WTC11 (cell line): ENCODE data around the gene MKNK2. TPM values are rescaled to one million over a fixed set of nuclear protein-coding genes. Genes with fewer than 3 reads are reported as not detected.

Source experiments
- CBFB ChIP-seq: sonication (generic); formaldehyde crosslinking; IDR thresholded peaks from 2 replicates; pipeline ENCODE4 v1.8.1; 2022; ENCODE audit warnings: mild to moderate bottlenecking, low read depth, missing genetic modification reagents
- CREB1 ChIP-seq: sonication (generic); formaldehyde crosslinking; IDR thresholded peaks from 2 replicates; pipeline ENCODE4 v1.8.0; 2023; ENCODE audit warnings: mild to moderate bottlenecking, missing genetic modification reagents
- CREM ChIP-seq: sonication (generic); formaldehyde crosslinking; IDR thresholded peaks from 2 replicates; pipeline ENCODE4 v1.8.1; 2022; ENCODE audit warnings: mild to moderate bottlenecking, missing genetic modification reagents, moderate library complexity
- E2F5 ChIP-seq: sonication (generic); formaldehyde crosslinking; IDR thresholded peaks from 2 replicates; pipeline ENCODE4 v1.8.1; 2022; ENCODE audit warnings: mild to moderate bottlenecking, moderate library complexity, missing genetic modification reagents
- ESRRA ChIP-seq: sonication (generic); formaldehyde crosslinking; IDR thresholded peaks from 2 replicates; pipeline ENCODE4 v1.8.1; 2022; ENCODE audit warnings: mild to moderate bottlenecking, missing genetic modification reagents, borderline replicate concordance
- FOXP4 ChIP-seq: sonication (generic); formaldehyde crosslinking; IDR thresholded peaks from 2 replicates; pipeline ENCODE4 v1.8.0; 2022; ENCODE audit warnings: mild to moderate bottlenecking, missing genetic modification reagents
- GTF2I ChIP-seq: fragments of 250-450 bp; sonication (Bioruptor Pico); conservative IDR thresholded peaks from 2 replicates; pipeline ENCODE4 v1.4.0; 2021; ENCODE audit warnings: mild to moderate bottlenecking
- JUN ChIP-seq: sonication (generic); formaldehyde crosslinking; IDR thresholded peaks from 2 replicates; pipeline ENCODE4 v1.8.0; 2023; ENCODE audit warnings: mild to moderate bottlenecking, missing genetic modification reagents
- KAT7 ChIP-seq: sonication (generic); formaldehyde crosslinking; IDR thresholded peaks from 2 replicates; pipeline ENCODE4 v1.8.1; 2023; ENCODE audit warnings: missing genetic modification reagents, mild to moderate bottlenecking, borderline replicate concordance
- MAX ChIP-seq: sonication (generic); formaldehyde crosslinking; IDR thresholded peaks from 2 replicates; pipeline ENCODE4 v1.8.0; 2022; ENCODE audit warnings: mild to moderate bottlenecking, missing genetic modification reagents
- MXD4 ChIP-seq: fragments of 250-450 bp; sonication (Bioruptor Pico); IDR thresholded peaks from 2 replicates; pipeline ENCODE4 v1.8.0; 2021; ENCODE audit warnings: mild to moderate bottlenecking, moderate library complexity, borderline replicate concordance
- NFATC4 ChIP-seq: fragments of 250-450 bp; sonication (Bioruptor Pico); IDR thresholded peaks from 2 replicates; pipeline ENCODE4 v1.9.0; 2021; ENCODE audit warnings: mild to moderate bottlenecking
- NR2C2 ChIP-seq: sonication (generic); formaldehyde crosslinking; IDR thresholded peaks from 2 replicates; pipeline ENCODE4 v1.8.0; 2022; ENCODE audit warnings: mild to moderate bottlenecking, missing genetic modification reagents
- NR3C1 ChIP-seq: sonication (generic); formaldehyde crosslinking; conservative IDR thresholded peaks from 2 replicates; pipeline ENCODE4 v1.8.1; 2023; ENCODE audit warnings: low read depth, mild to moderate bottlenecking, missing genetic modification reagents
- RORB ChIP-seq: fragments of 250-450 bp; sonication (Bioruptor Pico); IDR thresholded peaks from 2 replicates; pipeline ENCODE4 v1.9.0; 2021; ENCODE audit warnings: mild to moderate bottlenecking
- TCF7 ChIP-seq: sonication (generic); formaldehyde crosslinking; IDR thresholded peaks from 2 replicates; pipeline ENCODE4 v1.8.0; 2022; ENCODE audit warnings: mild to moderate bottlenecking, low read depth, missing genetic modification reagents, moderate library complexity
- ZNF121 ChIP-seq: sonication (generic); formaldehyde crosslinking; IDR thresholded peaks from 2 replicates; pipeline ENCODE4 v1.8.0; 2023; ENCODE audit warnings: missing genetic modification reagents
- ZNF138 ChIP-seq: sonication (generic); formaldehyde crosslinking; conservative IDR thresholded peaks from 2 replicates; pipeline ENCODE4 v1.8.1; 2022; ENCODE audit warnings: mild to moderate bottlenecking, moderate library complexity, missing genetic modification reagents
- ZNF232 ChIP-seq: sonication (generic); formaldehyde crosslinking; IDR thresholded peaks from 2 replicates; pipeline ENCODE4 v1.8.0; 2022; ENCODE audit warnings: mild to moderate bottlenecking, missing genetic modification reagents
- ZNF263 ChIP-seq: sonication (generic); formaldehyde crosslinking; IDR thresholded peaks from 2 replicates; pipeline ENCODE4 v1.8.1; 2022; ENCODE audit warnings: low read depth, mild to moderate bottlenecking, moderate library complexity, missing genetic modification reagents
- ZNF317 ChIP-seq: sonication (generic); formaldehyde crosslinking; IDR thresholded peaks from 2 replicates; pipeline ENCODE4 v1.8.1; 2023; ENCODE audit warnings: low read depth, mild to moderate bottlenecking, moderate library complexity, missing genetic modification reagents, borderline replicate concordance
- ZNF416 ChIP-seq: fragments of 250-450 bp; sonication (Bioruptor Pico); IDR thresholded peaks from 2 replicates; pipeline ENCODE4 v1.9.0; 2021; ENCODE audit warnings: mild to moderate bottlenecking, inconsistent platforms
- total RNA-seq: library from RNA; stranded (reverse); gene quantifications from 3 replicates; pipeline ENCODE4 v1.2.3, GENCODE V29; 2021
- TF ChIP-seq, protein P1 (sequence below): sonication (generic); formaldehyde crosslinking; IDR thresholded peaks from 2 replicates; pipeline ENCODE4 v1.8.1; 2023; ENCODE audit warnings: mild to moderate bottlenecking, moderate library complexity, missing genetic modification reagents
- TF ChIP-seq, protein P2 (sequence below): fragments of 250-450 bp; sonication (Bioruptor Pico); IDR thresholded peaks from 2 replicates; pipeline ENCODE4 v1.8.0; 2021; ENCODE audit warnings: mild to moderate bottlenecking
- TF ChIP-seq, protein P3 (sequence below): sonication (generic); formaldehyde crosslinking; IDR thresholded peaks from 2 replicates; pipeline ENCODE4 v1.8.0; 2022; ENCODE audit warnings: mild to moderate bottlenecking, missing genetic modification reagents

Gene MKNK2
- total RNA-seq, 1 experiment from 2014 or later, result 165 TPM

DNA sequence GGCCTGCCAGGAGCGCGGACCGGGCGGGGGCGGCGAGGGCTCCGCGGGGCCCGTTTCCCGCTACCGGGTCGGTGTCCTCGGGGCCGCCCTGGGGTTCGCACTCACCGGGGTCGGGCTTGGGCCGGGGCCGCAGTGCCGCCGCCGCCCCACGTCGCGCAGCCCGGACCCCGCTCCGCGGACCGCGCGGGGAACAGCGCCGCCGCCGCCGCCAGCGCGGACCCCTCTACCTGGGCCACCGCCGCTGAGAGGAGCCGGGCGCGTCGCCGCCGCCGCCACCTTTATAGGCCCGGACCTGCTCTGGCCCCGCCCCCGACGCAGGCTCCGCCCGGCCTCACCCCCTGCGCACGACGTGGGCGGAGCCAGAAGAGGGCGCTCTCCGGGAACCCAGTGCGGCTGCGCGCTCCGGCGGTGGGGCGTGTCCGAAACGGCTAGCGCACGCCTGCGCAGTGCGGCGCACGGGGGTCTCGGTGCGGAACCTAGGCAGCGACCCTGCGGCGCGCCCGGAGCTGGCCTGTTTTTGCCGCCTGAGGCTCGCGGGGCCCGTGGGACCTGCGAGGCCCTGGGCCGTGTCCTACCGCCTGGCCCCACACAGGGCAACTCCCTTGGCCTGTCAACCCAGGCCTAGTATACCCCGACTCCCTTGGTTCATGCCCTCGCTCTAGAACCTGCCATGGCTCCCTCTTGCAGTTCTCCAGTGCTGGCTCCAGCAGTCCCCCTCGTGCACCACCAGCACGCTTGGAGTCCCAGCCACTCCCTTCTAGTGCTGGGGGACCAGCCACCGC lies at the start of gene MKNK2 (continued):
- TF ChIP-seq E2F5, result 0 out of 2 replicates have a peak, but pooled peaks have one; percentile 69
- peak; percentile 76; the same call in 1 of the 2 replicates for TF ChIP-seq RORB
- peak; percentile 64; the same call in 1 of the 2 replicates for TF ChIP-seq NFATC4
- TF ChIP-seq NR2C2 (CRISPR knock-in tag), result no peak
- TF ChIP-seq, protein P1, sequence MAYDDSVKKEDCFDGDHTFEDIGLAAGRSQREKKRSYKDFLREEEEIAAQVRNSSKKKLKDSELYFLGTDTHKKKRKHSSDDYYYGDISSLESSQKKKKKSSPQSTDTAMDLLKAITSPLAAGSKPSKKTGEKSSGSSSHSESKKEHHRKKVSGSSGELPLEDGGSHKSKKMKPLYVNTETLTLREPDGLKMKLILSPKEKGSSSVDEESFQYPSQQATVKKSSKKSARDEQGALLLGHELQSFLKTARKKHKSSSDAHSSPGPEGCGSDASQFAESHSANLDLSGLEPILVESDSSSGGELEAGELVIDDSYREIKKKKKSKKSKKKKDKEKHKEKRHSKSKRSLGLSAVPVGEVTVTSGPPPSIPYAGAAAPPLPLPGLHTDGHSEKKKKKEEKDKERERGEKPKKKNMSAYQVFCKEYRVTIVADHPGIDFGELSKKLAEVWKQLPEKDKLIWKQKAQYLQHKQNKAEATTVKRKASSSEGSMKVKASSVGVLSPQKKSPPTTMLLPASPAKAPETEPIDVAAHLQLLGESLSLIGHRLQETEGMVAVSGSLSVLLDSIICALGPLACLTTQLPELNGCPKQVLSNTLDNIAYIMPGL (CRISPR knock-in tag), result peak; percentile 46; the same call in 1 of the 2 replicates
- no peak for TF ChIP-seq ZNF138 (CRISPR knock-in tag)
- TF ChIP-seq MXD4 (CRISPR knock-in tag), result no peak
- TF ChIP-seq, protein P2, sequence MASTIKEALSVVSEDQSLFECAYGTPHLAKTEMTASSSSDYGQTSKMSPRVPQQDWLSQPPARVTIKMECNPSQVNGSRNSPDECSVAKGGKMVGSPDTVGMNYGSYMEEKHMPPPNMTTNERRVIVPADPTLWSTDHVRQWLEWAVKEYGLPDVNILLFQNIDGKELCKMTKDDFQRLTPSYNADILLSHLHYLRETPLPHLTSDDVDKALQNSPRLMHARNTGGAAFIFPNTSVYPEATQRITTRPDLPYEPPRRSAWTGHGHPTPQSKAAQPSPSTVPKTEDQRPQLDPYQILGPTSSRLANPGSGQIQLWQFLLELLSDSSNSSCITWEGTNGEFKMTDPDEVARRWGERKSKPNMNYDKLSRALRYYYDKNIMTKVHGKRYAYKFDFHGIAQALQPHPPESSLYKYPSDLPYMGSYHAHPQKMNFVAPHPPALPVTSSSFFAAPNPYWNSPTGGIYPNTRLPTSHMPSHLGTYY (CRISPR knock-in tag), result peak; percentile 67; the same call in 1 of the 2 replicates
- TF ChIP-seq MAX (CRISPR knock-in tag), result peak; percentile 72
- no peak; the same call in 1 of the 2 replicates for TF ChIP-seq KAT7 (CRISPR knock-in tag)
- TF ChIP-seq NR3C1 (CRISPR knock-in tag), result no peak
- TF ChIP-seq GTF2I (CRISPR knock-in tag), result peak; percentile 100
- no peak for TF ChIP-seq ESRRA
- TF ChIP-seq FOXP4 (CRISPR knock-in tag), result peak; percentile 82
- no peak for TF ChIP-seq JUN
- no peak for TF ChIP-seq CREB1 (CRISPR knock-in tag)
- peak; percentile 72 for TF ChIP-seq CREM (CRISPR knock-in tag)
- TF ChIP-seq ZNF416 (CRISPR knock-in tag), result peak; percentile 97
- TF ChIP-seq CBFB (CRISPR knock-in tag), result no peak
- no peak for TF ChIP-seq TCF7 (CRISPR knock-in tag)
- TF ChIP-seq ZNF121 (CRISPR knock-in tag), result peak; percentile 99
- TF ChIP-seq ZNF317, result no peak; the same call in 1 of the 2 replicates
- no peak for TF ChIP-seq ZNF232
- TF ChIP-seq ZNF263 (CRISPR knock-in tag), result 0 out of 2 replicates have a peak, but pooled peaks have one; percentile 10
- TF ChIP-seq, protein P3, sequence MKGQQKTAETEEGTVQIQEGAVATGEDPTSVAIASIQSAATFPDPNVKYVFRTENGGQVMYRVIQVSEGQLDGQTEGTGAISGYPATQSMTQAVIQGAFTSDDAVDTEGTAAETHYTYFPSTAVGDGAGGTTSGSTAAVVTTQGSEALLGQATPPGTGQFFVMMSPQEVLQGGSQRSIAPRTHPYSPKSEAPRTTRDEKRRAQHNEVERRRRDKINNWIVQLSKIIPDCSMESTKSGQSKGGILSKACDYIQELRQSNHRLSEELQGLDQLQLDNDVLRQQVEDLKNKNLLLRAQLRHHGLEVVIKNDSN, result no peak
